Activated CD4-positive, alpha-beta T cell treated with anti-CD3 and anti-CD28 coated beads, Interleukin-2, amount 10 ng/mL, durations not matched to agents 24 days and 14 days (primary cell): ENCODE measurements around the gene SIGLEC1. TPM values are rescaled to one million over a fixed set of nuclear protein-coding genes. Genes with fewer than 3 reads are reported as not detected.

Experiments used
- DNase-seq: peaks from one replicate; pipeline ENCODE4 v3.0.0; 2022
- H3K27ac Mint-ChIP-seq: one replicate; pipeline ENCODE4 v1.8.0; 2022; ENCODE audit warnings: mild to moderate bottlenecking, mixed read lengths
- H3K27me3 Mint-ChIP-seq: one replicate; pipeline ENCODE4 v1.8.0; 2022; ENCODE audit warnings: mixed read lengths
- H3K36me3 Mint-ChIP-seq: one replicate; pipeline ENCODE4 v1.8.0; 2022; ENCODE audit warnings: low read depth, mild to moderate bottlenecking, mixed read lengths
- H3K4me1 Mint-ChIP-seq: one replicate; pipeline ENCODE4 v1.8.0; 2021; ENCODE audit warnings: mixed read lengths
- H3K4me3 Mint-ChIP-seq: one replicate; pipeline ENCODE4 v1.8.0; 2022; ENCODE audit warnings: mild to moderate bottlenecking, moderate library complexity, mixed read lengths
- H3K9me3 Mint-ChIP-seq: one replicate; pipeline ENCODE4 v1.8.0; 2021; ENCODE audit warnings: mixed read lengths
- intact Hi-C: fragments of 100-400 bp; cut with micrococcal nuclease; formaldehyde crosslinking; loops from one replicate; pipeline ENCODE4 v1.15.1; 2023
- total RNA-seq: library from RNA; stranded (reverse); gene quantifications from 2 replicates; pipeline ENCODE4 v1.2.3, GENCODE V29; 2022

Gene SIGLEC1
- total RNA-seq, 1 donor from 2014 or later = not detected

DNA sequence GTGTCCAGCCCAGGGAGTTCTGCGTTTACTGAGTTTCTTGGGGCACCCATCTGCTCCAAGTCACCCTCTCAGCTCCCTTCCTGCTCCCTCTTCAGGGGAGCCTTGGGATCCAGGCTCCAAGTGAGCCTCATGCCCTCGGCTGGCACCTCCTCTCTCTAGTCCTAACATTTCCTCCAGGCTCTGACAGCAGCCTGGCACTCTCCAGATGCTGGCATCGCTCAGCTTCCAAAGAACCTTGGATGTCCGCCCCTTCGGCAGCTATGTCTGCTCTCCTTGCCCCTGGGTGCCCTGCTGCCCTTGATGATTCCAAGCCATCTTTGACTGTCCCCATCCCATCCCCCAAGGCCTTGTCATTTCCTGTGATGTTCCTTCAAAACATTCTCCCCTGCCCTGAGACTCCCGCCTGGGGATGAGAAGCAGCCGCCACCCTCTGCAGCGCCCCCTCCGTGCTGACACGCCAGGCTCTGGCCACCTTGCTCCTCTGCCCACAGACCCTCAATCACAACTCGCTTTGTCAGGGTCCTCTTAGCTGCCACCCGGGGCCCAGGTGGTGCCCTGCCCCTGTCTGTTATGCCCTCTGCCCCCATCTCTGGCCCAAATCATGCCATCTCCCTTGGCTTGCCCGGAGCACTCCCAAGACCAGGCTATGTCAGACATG, 42.6 kb downstream of the SIGLEC1 start:
- Mint-ChIP-seq H3K27me3 (peaks cover 43% of the 10 kb centered on the region), H3K4me1 (peaks cover 18% of the 10 kb centered on the region), H3K9me3 (no peaks in the 10 kb centered on the region), H3K27ac (no peak overlapping the region), H3K4me3 (no peak overlapping the region), H3K36me3 (peaks cover 2% of the 10 kb centered on the region)
- intact Hi-C loops = loop anchor here (10.0 kb wide), 2 partner anchors 105 to 415 kb away; no protein-coding TSS in a partner anchor
- DNase-seq = no peak

DNA sequence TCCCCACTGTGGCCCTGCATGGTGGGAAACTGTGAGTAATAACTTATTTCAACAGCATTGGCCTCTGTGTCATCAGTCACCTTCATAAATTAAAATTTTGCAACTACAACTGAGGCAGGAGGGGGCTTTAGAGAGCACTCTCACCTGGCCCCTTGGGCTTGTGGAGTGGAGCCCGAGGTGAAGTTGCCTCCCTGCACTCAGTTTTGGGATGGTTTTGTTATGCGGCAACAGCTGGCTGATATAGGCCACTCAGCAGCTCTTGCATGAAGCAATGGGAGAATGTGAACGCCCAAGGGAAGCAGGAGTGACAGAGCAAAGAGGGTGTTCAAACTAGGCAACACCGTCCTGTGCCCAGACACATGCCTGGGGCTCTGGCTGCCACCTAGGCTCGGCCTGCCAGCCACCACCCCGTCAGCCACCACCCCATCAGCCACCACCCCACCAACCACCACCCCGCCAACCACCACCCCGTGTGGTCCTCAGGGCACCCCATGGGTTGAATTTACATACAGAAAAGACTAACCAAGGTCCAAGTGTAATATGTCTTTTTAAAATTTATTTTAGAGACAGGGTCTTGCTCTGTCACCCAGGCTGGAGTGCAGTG, 44.9 kb downstream of the SIGLEC1 start:
- H3K4me3 Mint-ChIP-seq = no peak overlapping the region
- H3K27ac Mint-ChIP-seq = peak overlapping the region; percentile 80
- DNase-seq = no peak
- H3K27me3 Mint-ChIP-seq = peaks cover 46% of the 10 kb centered on the region
- intact Hi-C loops = no loop called here
- H3K4me1 Mint-ChIP-seq = peaks cover 19% of the 10 kb centered on the region
- H3K9me3 Mint-ChIP-seq = no peaks in the 10 kb centered on the region
- H3K36me3 Mint-ChIP-seq = peaks cover 2% of the 10 kb centered on the region

DNA sequence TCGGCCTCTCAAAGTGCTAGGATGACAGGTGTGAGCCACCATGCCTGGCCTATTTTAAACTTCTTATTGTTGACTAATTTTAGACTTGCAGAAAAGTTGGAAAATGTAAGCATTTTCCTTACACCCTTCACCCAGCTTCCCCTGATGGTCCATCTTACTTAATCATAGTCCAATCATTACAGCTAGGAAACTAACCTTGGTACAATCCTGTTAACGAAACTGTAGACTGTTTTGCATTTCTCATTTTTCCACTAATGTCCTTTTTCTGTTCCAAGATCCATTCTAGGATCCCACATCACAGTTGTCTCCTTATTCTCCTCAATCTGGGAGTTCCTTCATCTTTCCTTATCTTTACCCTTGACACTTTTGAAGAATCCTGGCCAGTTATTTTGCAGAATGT, 48.5 kb downstream of the SIGLEC1 start:
- H3K4me1 Mint-ChIP-seq = peaks cover 22% of the 10 kb centered on the region
- H3K4me3 Mint-ChIP-seq = no peak overlapping the region
- no peak for DNase-seq
- no peak overlapping the region for H3K27ac Mint-ChIP-seq
- no peaks in the 10 kb centered on the region for H3K9me3 Mint-ChIP-seq
- H3K27me3 Mint-ChIP-seq = peaks cover 51% of the 10 kb centered on the region
- intact Hi-C loops = no loop called here
- peaks cover 2% of the 10 kb centered on the region for H3K36me3 Mint-ChIP-seq

DNA sequence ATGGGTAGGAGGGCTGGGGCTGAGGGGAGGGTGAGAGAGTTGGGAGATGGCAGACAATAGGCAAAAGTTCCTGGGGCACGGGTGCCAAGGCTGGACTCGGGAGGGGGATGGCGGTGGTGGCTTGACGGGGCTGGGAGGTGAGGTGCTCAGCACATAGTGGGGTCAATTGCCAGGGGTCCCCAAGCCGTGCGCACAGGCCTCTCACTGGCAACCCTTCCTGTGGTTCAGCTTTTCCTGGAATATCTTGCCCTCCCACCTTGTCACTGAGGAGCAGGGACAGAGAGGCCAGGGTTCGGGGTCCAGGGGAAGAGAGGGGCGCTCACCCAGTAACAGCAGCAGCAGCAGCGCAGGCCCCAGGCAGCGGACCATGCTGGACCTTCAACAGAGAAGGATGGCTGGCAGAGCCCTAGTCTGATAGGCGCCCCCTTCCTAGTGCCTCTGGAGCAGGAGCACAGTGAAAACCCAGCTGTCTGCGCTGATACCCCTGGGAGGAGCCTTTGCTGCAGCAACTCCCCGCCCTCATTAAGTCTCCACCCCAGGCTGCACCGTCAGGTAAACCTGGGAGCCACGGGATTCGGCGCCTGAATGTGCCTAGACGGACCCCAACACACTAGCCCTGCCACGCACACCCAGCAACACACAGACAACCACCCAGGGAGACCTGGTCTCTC, 49.2 kb downstream of the SIGLEC1 start, which contains the start of gene GFRA4:
Gene GFRA4 (minus strand): TSS at position 369 of the 671 bp plus-strand sequence. CDS start 0 bp downstream, at position 369.
- H3K4me3 Mint-ChIP-seq = no peak within 1 kb of the TSS
- intact Hi-C loops = no loop called here
- DNase-seq = no peak
- no peaks in the 10 kb centered on the region for H3K9me3 Mint-ChIP-seq
- H3K4me1 Mint-ChIP-seq = peaks cover 25% of the 10 kb centered on the region
- H3K27me3 Mint-ChIP-seq = peaks cover 51% of the 10 kb centered on the region
- peaks cover 2% of the 10 kb centered on the region for H3K36me3 Mint-ChIP-seq
- H3K27ac Mint-ChIP-seq = no peak within 1 kb of the TSS

Other genes with a start within 250 kb of the SIGLEC1 start
- gene ATRN, start 241.6 kb downstream of the SIGLEC1 start, total RNA-seq = 11.8 and 12.1 TPM in 2 replicates
- not detected in 2 replicates for gene GFRA4, start 49.2 kb downstream of the SIGLEC1 start, total RNA-seq
- not detected in 2 replicates for gene ADAM33, start 30.6 kb downstream of the SIGLEC1 start, total RNA-seq
- not detected in 2 replicates for gene HSPA12B, start 20.1 kb upstream of the SIGLEC1 start, total RNA-seq
- gene ADISSP, start 55.2 kb upstream of the SIGLEC1 start, total RNA-seq = 62.9 and 68.8 TPM in 2 replicates
- not detected in 2 replicates for gene SPEF1, start 68.8 kb upstream of the SIGLEC1 start, total RNA-seq
- gene CENPB, start 74.1 kb upstream of the SIGLEC1 start, total RNA-seq = 72.8 and 74.4 TPM in 2 replicates
- gene CDC25B, start 83.7 kb upstream of the SIGLEC1 start, total RNA-seq = 70.7 and 75.5 TPM in 2 replicates
- gene AP5S1, start 107.9 kb upstream of the SIGLEC1 start, total RNA-seq = 13.0 and 13.5 TPM in 2 replicates
- gene MAVS, start 134.2 kb upstream of the SIGLEC1 start, total RNA-seq = 39.3 and 40.2 TPM in 2 replicates
- gene PANK2, start 176.8 kb upstream of the SIGLEC1 start, total RNA-seq = 45.4 and 52.2 TPM in 2 replicates